ENCODE measurements around the gene SLC16A10.

DNA sequence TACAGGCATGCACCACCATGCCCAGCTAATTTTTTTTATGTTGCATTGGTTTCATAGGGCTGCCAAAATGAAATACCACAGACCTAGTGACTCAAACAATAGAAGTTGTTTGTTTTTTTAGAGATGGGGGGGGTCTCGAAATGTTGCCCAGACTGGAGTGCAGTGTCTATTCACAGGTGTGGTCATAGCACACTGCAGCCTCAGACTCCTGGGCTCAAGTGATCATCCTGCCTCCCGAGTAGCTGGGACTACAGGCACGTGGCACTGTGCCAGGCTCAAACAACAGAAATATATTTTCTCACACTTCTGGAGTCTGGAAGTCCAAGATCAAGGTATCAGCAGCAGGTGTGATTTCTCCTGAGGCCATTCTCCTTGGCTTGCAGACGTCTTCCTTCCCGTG is 6.6 kb upstream of the SLC16A10 start:
- TF ChIP-seq, protein P1, sequence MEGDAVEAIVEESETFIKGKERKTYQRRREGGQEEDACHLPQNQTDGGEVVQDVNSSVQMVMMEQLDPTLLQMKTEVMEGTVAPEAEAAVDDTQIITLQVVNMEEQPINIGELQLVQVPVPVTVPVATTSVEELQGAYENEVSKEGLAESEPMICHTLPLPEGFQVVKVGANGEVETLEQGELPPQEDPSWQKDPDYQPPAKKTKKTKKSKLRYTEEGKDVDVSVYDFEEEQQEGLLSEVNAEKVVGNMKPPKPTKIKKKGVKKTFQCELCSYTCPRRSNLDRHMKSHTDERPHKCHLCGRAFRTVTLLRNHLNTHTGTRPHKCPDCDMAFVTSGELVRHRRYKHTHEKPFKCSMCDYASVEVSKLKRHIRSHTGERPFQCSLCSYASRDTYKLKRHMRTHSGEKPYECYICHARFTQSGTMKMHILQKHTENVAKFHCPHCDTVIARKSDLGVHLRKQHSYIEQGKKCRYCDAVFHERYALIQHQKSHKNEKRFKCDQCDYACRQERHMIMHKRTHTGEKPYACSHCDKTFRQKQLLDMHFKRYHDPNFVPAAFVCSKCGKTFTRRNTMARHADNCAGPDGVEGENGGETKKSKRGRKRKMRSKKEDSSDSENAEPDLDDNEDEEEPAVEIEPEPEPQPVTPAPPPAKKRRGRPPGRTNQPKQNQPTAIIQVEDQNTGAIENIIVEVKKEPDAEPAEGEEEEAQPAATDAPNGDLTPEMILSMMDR (IDR thresholded peaks at IDR 0.05; ENCODE audit: extremely low read depth in 1 of 2, insufficient read depth in 1 of 2, low read depth in 1 of 2, low read length in 2 of 2): no peak
- TF ChIP-seq EZH2 (IDR thresholded peaks at IDR 0.05; ENCODE audit: borderline replicate concordance, low read depth, low read length, severe bottlenecking) (no peak), POLR2A (IDR thresholded peaks at IDR 0.05; ENCODE audit: low read depth, low read length) (no peak)

Data from endothelial cell of umbilical vein (primary cell).